NCI-H510A (cell line): ENCODE measurements around the gene RFNG.
A peak's percentile ranks its signal among the peaks of the same experiment; 100 is the strongest.

Experiments
- DNase-seq: peaks from one replicate; lab custom pipeline; 2025; lab: John Stamatoyannopoulos, UW

Gene RFNG

GRCh38 chr17:82077617-82078358 is 26.2 kb upstream of the RFNG start:
- no peak for DNase-seq

GRCh38 chr17:82076785-82077591 is 25.4 kb upstream of the RFNG start:
- DNase-seq, result no peak

GRCh38 chr17:82076018-82076784 is 24.6 kb upstream of the RFNG start:
- no peak for DNase-seq

- no peak for DNase-seq
These were observed 21.8 kb upstream of the RFNG start for GRCh38 chr17:82073446-82073845.

- DNase-seq, result no peak
These were observed 21.2 kb upstream of the RFNG start for GRCh38 chr17:82072827-82073226.

- DNase-seq, result no peak
These were observed 19.0 kb upstream of the RFNG start for GRCh38 chr17:82070611-82071010.

GRCh38 chr17:82065638-82066303 is 14.2 kb upstream of the RFNG start, which contains the start of gene DUS1L:
DUS1L (minus strand) TSS chr17:82065804; CDS start chr17:82065059, 745 bp downstream.
- peak; percentile 22 for DNase-seq

- no peak for DNase-seq
These were observed 13.6 kb upstream of the RFNG start for GRCh38 chr17:82065193-82065637.

- DNase-seq, result peak; percentile 57
These were observed 13.0 kb upstream of the RFNG start for GRCh38 chr17:82064433-82065192.

- no peak for DNase-seq
These were observed 12.1 kb upstream of the RFNG start for GRCh38 chr17:82063424-82064415.

GRCh38 chr17:82062984-82063368 is 11.4 kb upstream of the RFNG start:
- DNase-seq, result no peak

GRCh38 chr17:82062076-82062983 is 10.7 kb upstream of the RFNG start:
- DNase-seq, result no peak

GRCh38 chr17:82061047-82061925 is 9.7 kb upstream of the RFNG start:
- no peak for DNase-seq

GRCh38 chr17:82060614-82061013 is 9.0 kb upstream of the RFNG start:
- no peak for DNase-seq

- no peak for DNase-seq
These were observed 8.4 kb upstream of the RFNG start for GRCh38 chr17:82060001-82060380.

GRCh38 chr17:82059272-82060000 is 7.8 kb upstream of the RFNG start:
- no peak for DNase-seq

- DNase-seq, result no peak
These were observed 7.2 kb upstream of the RFNG start for GRCh38 chr17:82058855-82059249.
